Retinal pigment epithelial cell (primary cell): ENCODE data around the gene MBNL2.

Source experiments
- DNase-seq: peaks from one replicate; pipeline ENCODE4 v3.0.0-alpha.2; 2010; ENCODE audit warnings: low read depth
- H3K4me3 ChIP-seq: 2 replicates; pipeline ENCODE4 v1.5.1; 2011; ENCODE audit warnings: mild to moderate bottlenecking, low read length, control low read depth, moderate library complexity
- TF ChIP-seq, protein P1 (sequence below): conservative IDR thresholded peaks from 2 replicates; pipeline ENCODE4 v1.5.1; 2011; ENCODE audit warnings: low read depth, low read length, control low read depth, inconsistent platforms

MBNL2 gene, protein sequence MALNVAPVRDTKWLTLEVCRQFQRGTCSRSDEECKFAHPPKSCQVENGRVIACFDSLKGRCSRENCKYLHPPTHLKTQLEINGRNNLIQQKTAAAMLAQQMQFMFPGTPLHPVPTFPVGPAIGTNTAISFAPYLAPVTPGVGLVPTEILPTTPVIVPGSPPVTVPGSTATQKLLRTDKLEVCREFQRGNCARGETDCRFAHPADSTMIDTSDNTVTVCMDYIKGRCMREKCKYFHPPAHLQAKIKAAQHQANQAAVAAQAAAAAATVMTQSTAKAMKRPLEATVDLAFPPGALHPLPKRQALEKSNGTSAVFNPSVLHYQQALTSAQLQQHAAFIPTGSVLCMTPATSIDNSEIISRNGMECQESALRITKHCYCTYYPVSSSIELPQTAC

GRCh38 chr13:97221989-97222700 is at the start of gene MBNL2:
Gene MBNL2, plus strand, starts transcription at chr13:97222333. Its CDS starts 53,903 bp downstream, at chr13:97276236.
- TF ChIP-seq, protein P1, sequence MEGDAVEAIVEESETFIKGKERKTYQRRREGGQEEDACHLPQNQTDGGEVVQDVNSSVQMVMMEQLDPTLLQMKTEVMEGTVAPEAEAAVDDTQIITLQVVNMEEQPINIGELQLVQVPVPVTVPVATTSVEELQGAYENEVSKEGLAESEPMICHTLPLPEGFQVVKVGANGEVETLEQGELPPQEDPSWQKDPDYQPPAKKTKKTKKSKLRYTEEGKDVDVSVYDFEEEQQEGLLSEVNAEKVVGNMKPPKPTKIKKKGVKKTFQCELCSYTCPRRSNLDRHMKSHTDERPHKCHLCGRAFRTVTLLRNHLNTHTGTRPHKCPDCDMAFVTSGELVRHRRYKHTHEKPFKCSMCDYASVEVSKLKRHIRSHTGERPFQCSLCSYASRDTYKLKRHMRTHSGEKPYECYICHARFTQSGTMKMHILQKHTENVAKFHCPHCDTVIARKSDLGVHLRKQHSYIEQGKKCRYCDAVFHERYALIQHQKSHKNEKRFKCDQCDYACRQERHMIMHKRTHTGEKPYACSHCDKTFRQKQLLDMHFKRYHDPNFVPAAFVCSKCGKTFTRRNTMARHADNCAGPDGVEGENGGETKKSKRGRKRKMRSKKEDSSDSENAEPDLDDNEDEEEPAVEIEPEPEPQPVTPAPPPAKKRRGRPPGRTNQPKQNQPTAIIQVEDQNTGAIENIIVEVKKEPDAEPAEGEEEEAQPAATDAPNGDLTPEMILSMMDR, result no peak
- H3K4me3 ChIP-seq, result peak within 1 kb of the TSS; percentile 98
- DNase-seq, result peak; percentile 94

DNA sequence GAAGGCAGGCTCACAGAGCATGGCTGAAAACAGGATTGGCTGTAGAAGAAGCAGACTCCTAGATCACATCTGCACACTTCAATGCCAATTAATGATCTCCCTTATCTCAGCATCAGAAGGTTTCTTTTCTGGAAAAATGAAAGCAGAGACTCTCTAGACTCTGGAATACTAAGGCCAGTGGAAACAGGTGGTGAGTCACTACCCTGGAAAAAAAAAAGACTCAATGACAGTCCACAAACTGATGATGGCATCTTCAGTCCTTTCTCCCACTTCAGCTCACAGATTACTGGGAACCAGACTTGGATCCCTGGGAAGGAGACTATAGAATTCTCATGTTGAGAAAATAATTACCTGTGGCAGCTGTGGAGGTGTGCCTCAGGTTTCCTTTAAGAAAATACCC is 47.5 kb upstream of the MBNL2 start:
- TF ChIP-seq, protein P1, result no peak
- DNase-seq, result no peak
- H3K4me3 ChIP-seq, result no peak overlapping the region

- TF ChIP-seq, protein P1, result no peak
- H3K4me3 ChIP-seq, result no peak overlapping the region
- no peak for DNase-seq
Observed at GRCh38 chr13:97175041-97175440, 47.1 kb upstream of the MBNL2 start.

GRCh38 chr13:97179501-97179900 is 42.6 kb upstream of the MBNL2 start:
- DNase-seq, result no peak
- no peak overlapping the region for H3K4me3 ChIP-seq
- TF ChIP-seq, protein P1, result no peak

GRCh38 chr13:97182111-97182890 is 39.8 kb upstream of the MBNL2 start:
- DNase-seq, result no peak
- TF ChIP-seq, protein P1, result no peak

DNA sequence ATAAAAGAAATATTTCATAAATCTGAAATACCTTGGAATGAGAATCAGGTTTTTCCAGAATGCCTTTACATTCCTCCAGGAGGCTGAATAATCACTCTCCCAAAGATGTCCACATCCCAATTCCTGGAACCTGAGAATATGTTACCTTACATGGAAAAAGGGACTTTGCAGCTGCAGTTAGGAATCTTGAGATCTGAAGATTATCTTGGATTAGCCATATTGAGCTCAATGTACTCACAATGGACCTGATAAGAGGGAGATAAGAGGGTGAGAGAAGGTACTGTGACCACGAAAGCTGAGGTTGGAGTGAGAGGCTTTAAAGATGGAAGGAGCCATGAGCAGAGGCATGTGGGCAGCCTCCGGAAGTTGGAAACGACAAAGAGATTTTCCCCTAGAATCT is 36.8 kb upstream of the MBNL2 start:
- no peak overlapping the region for H3K4me3 ChIP-seq
- TF ChIP-seq, protein P1, result no peak
- DNase-seq, result no peak

More at GRCh38 chr13:97182111-97182890, 39.8 kb upstream of the MBNL2 start:
- no peak overlapping the region for H3K4me3 ChIP-seq
